Neural crest cell (in vitro differentiated cells): ENCODE measurements around the gene THSD7A. TPM values are rescaled to one million over a fixed set of nuclear protein-coding genes. Genes with fewer than 3 reads are reported as not detected.

ENCODE experiments used
- DNase-seq: peaks from one replicate; pipeline ENCODE4 v3.0.0; 2021; ENCODE audit warnings: low read depth, mixed read lengths, low spot score
- H3K27ac Mint-ChIP-seq: one replicate; pipeline ENCODE4 v1.8.0; 2021; ENCODE audit warnings: mild to moderate bottlenecking, mixed read lengths; ENCODE audit not compliant: unreplicated experiment
- H3K27me3 Mint-ChIP-seq: 2 replicates; pipeline ENCODE4 v1.8.0; 2021; ENCODE audit warnings: low read depth, mild to moderate bottlenecking, mixed read lengths
- H3K36me3 Mint-ChIP-seq: 2 replicates; pipeline ENCODE4 v1.8.0; 2021; ENCODE audit warnings: low read depth, mild to moderate bottlenecking, mixed read lengths
- H3K4me1 Mint-ChIP-seq: 2 replicates; pipeline ENCODE4 v1.8.0; 2021; ENCODE audit warnings: mixed read lengths
- H3K4me3 Mint-ChIP-seq: one replicate; pipeline ENCODE4 v1.8.0; 2021; ENCODE audit warnings: mild to moderate bottlenecking, mixed read lengths
- H3K9me3 Mint-ChIP-seq: 2 replicates; pipeline ENCODE4 v1.8.0; 2021; ENCODE audit warnings: mixed read lengths
- total RNA-seq: library from RNA; stranded (reverse); gene quantifications from 2 replicates; pipeline ENCODE4 v1.2.1, GENCODE V29; 2021
- TF ChIP-seq, protein P1 (sequence below): fragments of 200-600 bp; sonication (generic); conservative IDR thresholded peaks from 2 replicates; pipeline ENCODE4 v1.5.0; 2021; ENCODE audit warnings: antibody characterized with exemption, mild to moderate bottlenecking

Gene THSD7A
- total RNA-seq, 1 donor from 2014 or later = 4.8 TPM

DNA sequence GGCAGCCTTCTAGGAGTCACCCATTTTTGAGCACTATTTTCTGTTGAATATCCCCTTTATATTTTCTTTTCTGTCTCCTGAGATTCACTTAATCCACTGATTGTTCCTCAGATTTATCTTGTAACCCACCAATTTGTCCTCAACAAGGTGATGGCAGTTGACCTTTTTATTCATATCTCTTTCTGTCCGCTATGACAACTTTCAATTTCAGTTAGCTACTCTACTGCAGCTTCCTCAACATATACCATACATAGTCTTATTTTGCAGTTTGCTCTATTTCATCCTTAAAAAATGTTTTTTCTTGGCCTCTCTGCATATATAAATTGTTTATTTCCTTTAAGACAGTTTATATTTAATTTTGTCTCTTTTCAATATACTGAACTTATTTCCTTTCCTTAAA, 101.3 kb downstream of the THSD7A start:
- Mint-ChIP-seq H3K4me1 (peaks cover 4% of the 10 kb centered on the region), H3K9me3 (no peaks in the 10 kb centered on the region), H3K27me3 (no peaks in the 10 kb centered on the region), H3K36me3 (no peaks in the 10 kb centered on the region), H3K4me3 (no peak overlapping the region), H3K27ac (no peak overlapping the region)
- DNase-seq = no peak
- TF ChIP-seq, protein P1, sequence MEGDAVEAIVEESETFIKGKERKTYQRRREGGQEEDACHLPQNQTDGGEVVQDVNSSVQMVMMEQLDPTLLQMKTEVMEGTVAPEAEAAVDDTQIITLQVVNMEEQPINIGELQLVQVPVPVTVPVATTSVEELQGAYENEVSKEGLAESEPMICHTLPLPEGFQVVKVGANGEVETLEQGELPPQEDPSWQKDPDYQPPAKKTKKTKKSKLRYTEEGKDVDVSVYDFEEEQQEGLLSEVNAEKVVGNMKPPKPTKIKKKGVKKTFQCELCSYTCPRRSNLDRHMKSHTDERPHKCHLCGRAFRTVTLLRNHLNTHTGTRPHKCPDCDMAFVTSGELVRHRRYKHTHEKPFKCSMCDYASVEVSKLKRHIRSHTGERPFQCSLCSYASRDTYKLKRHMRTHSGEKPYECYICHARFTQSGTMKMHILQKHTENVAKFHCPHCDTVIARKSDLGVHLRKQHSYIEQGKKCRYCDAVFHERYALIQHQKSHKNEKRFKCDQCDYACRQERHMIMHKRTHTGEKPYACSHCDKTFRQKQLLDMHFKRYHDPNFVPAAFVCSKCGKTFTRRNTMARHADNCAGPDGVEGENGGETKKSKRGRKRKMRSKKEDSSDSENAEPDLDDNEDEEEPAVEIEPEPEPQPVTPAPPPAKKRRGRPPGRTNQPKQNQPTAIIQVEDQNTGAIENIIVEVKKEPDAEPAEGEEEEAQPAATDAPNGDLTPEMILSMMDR = no peak

DNA sequence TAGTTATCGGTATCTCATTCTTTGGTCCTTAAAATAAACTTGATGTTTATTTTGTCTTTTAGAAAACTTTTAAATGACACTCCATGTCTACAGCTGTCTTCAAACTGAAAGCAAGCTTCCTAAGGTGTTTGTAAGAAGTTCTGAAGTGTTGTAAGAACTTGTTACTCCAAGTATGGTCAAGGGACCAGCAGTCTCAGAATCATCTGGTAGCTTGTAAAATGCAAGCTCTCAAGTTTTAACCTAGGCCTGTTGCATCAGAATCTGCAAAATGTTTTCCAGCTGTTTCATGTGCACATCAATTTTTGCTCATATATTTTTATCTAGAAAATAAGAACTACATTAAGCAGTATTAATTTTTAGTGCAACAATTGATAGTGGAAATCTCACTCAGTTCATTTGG, 104.1 kb downstream of the THSD7A start:
- peaks cover 4% of the 10 kb centered on the region for H3K4me1 Mint-ChIP-seq
- H3K27ac Mint-ChIP-seq = no peak overlapping the region
- TF ChIP-seq, protein P1 = no peak
- H3K27me3 Mint-ChIP-seq = no peaks in the 10 kb centered on the region
- no peaks in the 10 kb centered on the region for H3K36me3 Mint-ChIP-seq
- H3K9me3 Mint-ChIP-seq = no peaks in the 10 kb centered on the region
- no peak overlapping the region for H3K4me3 Mint-ChIP-seq
- DNase-seq = no peak

- Mint-ChIP-seq H3K27ac (no peak overlapping the region), H3K4me3 (no peak overlapping the region), H3K36me3 (no peaks in the 10 kb centered on the region), H3K27me3 (no peaks in the 10 kb centered on the region), H3K9me3 (no peaks in the 10 kb centered on the region), H3K4me1 (peaks cover 4% of the 10 kb centered on the region)
- no peak for DNase-seq
- TF ChIP-seq, protein P1 = no peak
Measured at GRCh38 chr7:11726794-11727155, 105.2 kb downstream of the THSD7A start.

DNA sequence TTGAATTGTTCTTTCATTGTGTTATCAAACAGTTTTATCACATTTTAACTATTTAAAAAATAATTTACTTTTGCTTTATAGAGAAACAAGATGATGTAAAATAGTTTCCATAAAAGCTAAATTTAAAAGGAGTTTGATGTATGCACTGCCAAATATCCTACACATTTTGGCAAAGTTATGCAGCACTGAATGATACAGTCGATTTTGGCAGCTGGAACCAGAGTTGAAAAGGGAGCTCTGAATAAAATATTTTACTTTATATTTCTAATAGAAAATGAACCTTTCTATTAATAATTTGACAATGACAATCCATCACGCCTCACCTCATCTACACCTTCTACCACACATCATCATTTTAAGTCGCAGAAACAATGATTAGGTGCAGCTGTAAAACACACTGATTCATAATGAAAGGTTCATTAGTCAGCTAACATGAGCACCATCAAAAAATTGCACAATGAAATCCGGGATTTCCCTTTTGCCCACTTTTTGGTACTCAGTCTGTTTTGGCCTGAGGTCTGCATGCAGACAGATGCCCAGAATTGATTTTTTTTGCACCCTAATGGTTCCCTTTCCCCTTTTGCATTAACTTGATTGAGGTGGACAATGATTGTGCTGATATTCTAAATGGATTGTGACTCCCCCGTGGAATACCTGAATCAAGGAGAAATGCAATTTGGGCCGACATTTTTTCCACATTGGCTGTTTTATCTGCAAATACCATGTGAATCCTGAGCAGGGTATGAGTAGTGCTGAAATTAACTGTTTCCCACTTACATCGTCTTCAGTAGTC, 105.8 kb downstream of the THSD7A start:
- no peak overlapping the region for H3K4me3 Mint-ChIP-seq
- H3K9me3 Mint-ChIP-seq = no peaks in the 10 kb centered on the region
- DNase-seq = no peak
- no peaks in the 10 kb centered on the region for H3K36me3 Mint-ChIP-seq
- H3K27ac Mint-ChIP-seq = no peak overlapping the region
- H3K27me3 Mint-ChIP-seq = no peaks in the 10 kb centered on the region
- TF ChIP-seq, protein P1 = no peak
- peaks cover 4% of the 10 kb centered on the region for H3K4me1 Mint-ChIP-seq

- H3K4me3 Mint-ChIP-seq = no peak overlapping the region
- no peaks in the 10 kb centered on the region for H3K27me3 Mint-ChIP-seq
- H3K27ac Mint-ChIP-seq = no peak overlapping the region
- TF ChIP-seq, protein P1 = no peak
- no peaks in the 10 kb centered on the region for H3K36me3 Mint-ChIP-seq
- H3K4me1 Mint-ChIP-seq = no peaks in the 10 kb centered on the region
- no peak for DNase-seq
- no peaks in the 10 kb centered on the region for H3K9me3 Mint-ChIP-seq
Measured at GRCh38 chr7:11716185-11716584, 115.8 kb downstream of the THSD7A start.
